Transverse colon (tissue), 3 donors: ENCODE results near the gene SPATA24.

Experiments used
- EP300 ChIP-seq: sonication (generic); formaldehyde crosslinking; IDR thresholded peaks from one replicate; pipeline ENCODE4 v1.6.1; 2017; ENCODE audit warnings: antibody characterized with exemption, low read depth
- POLR2A ChIP-seq: fragments of 450-650 bp; IDR thresholded peaks from one replicate; pipeline ENCODE4 v1.6.1; 2016; ENCODE audit warnings: antibody characterized with exemption, mild to moderate bottlenecking, moderate library complexity
- TF ChIP-seq, protein P1 (sequence below), 5 experiments: fragments of 200-600 bp in 3 of 5; fragments of 450-650 bp in 2 of 5; sonication (generic) in 3 of 5; IDR thresholded peaks; 1 replicate in 2 of 5; 2 replicates in 3 of 5; pipeline ENCODE4 v1.5.1; 2016 to 2017; ENCODE audit warnings: antibody characterized with exemption in 5 of 5, inconsistent platforms in 3 of 5, mild to moderate bottlenecking in 2 of 5, moderate library complexity in 1 of 5

DNA sequence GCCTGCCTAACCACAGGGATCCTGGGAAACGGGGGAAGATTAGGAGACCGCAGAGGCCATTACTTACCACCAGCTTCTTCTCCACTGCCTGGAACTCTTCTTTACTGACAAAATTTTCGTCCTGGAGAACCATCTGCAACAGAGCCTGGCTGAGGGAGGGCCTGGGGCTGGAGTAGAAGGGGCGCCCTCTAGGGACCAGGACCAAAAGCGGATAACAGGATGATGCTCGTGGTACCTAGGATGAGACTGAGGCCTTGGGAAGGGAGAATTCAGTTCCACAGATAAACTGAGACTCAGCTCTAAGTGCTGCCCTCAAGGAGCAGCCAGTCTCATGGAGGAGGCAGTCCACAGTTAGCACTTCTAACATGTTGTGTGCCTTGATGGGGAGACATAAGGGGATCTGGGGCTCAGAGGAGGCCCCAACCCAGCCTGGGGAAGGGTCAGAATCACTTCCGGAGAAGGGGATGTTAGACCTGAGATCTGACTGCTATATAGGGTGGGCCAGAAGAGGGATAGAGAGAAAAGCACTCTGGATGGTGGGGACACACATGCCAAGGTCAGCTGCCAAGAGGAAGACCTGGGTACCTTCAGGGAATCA lies 1.2 kb downstream of the SPATA24 start:
- TF ChIP-seq POLR2A (no peak), EP300 (no peak)
- TF ChIP-seq, protein P1, sequence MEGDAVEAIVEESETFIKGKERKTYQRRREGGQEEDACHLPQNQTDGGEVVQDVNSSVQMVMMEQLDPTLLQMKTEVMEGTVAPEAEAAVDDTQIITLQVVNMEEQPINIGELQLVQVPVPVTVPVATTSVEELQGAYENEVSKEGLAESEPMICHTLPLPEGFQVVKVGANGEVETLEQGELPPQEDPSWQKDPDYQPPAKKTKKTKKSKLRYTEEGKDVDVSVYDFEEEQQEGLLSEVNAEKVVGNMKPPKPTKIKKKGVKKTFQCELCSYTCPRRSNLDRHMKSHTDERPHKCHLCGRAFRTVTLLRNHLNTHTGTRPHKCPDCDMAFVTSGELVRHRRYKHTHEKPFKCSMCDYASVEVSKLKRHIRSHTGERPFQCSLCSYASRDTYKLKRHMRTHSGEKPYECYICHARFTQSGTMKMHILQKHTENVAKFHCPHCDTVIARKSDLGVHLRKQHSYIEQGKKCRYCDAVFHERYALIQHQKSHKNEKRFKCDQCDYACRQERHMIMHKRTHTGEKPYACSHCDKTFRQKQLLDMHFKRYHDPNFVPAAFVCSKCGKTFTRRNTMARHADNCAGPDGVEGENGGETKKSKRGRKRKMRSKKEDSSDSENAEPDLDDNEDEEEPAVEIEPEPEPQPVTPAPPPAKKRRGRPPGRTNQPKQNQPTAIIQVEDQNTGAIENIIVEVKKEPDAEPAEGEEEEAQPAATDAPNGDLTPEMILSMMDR (IDR thresholded peaks at IDR 0.05): peak; percentile 23 to 39 (median 29)
